ENCODE results near the gene GTPBP4.

- TF ChIP-seq POLR2A (IDR thresholded peaks at IDR 0.05) = no peak
- no peak for TF ChIP-seq CTCF (IDR thresholded peaks at IDR 0.05 in 8 of 11, conservative IDR thresholded peaks at IDR 0.05 in 3 of 11)
- no peak for TF ChIP-seq POLR2AphosphoS5 (IDR thresholded peaks at IDR 0.05)
Observed at GRCh38 chr10:938941-939678, 49.1 kb upstream of the GTPBP4 start.

Measured in spleen (tissue), 7 donors.